SK-N-SH (cell line): ENCODE results near the gene S100A2. TPM values are rescaled to one million over a fixed set of nuclear protein-coding genes. Genes with fewer than 3 reads are reported as not detected.

ENCODE experiments used
- CTCF ChIA-PET: fragments of 300-600, 350-600 bp; formaldehyde crosslinking; extraction: SDS; loops from one replicate; lab custom pipeline; 2021; lab: Yijun Ruan, JAX
- POLR2A ChIA-PET: fragments of 350-600 bp; sonication (Branson Sonifier 250); formaldehyde crosslinking; extraction: SDS; loops from one replicate; lab custom pipeline; 2020; ENCODE audit warnings: antibody characterized with exemption, inconsistent platforms; lab: Yijun Ruan, JAX
- DNase-seq: peaks from one replicate; pipeline ENCODE4 v3.0.0; 2012
- H2AFZ ChIP-seq: fragments of 200-600 bp; sonication (generic); 2 replicates; pipeline ENCODE4 v1.8.1; 2016; ENCODE audit warnings: antibody characterized with exemption, mild to moderate bottlenecking, low read depth
- H3F3A ChIP-seq: fragments of 200-600 bp; sonication (generic); replicated peaks from 2 replicates; pipeline ENCODE3; 2016; ENCODE audit warnings: antibody characterized with exemption, mild to moderate bottlenecking; ENCODE audit not compliant: insufficient read depth
- H3K27ac ChIP-seq, 2 experiments: fragments of 200-500 bp in 1 of 2; fragments of 200-600 bp in 1 of 2; sonication (Bioruptor generic) in 1 of 2; sonication (generic), shearing (Covaris generic) in 1 of 2; 2 replicates each; pipeline versions ENCODE4 v1.5.1 to v1.6.1; 2014 to 2016; ENCODE audit warnings: low read depth in 2 of 2, inconsistent platforms in 1 of 2, low read length in 1 of 2, mild to moderate bottlenecking in 1 of 2, mixed read lengths in 1 of 2
- H3K27me3 ChIP-seq: fragments of 200-600 bp; sonication (generic), shearing (Covaris generic); 2 replicates; pipeline ENCODE4 v1.6.1; 2016; ENCODE audit warnings: mixed run types; ENCODE audit not compliant: insufficient read depth
- H3K36me3 ChIP-seq, 2 experiments: fragments of 200-500 bp in 1 of 2; fragments of 200-600 bp in 1 of 2; sonication (Bioruptor generic) in 1 of 2; sonication (generic) in 1 of 2; replicated peaks in 1 of 2; 2 replicates each; pipeline versions ENCODE3 to v1.5.1; 2014 to 2016; ENCODE audit warnings: low read length in 1 of 2, mild to moderate bottlenecking in 1 of 2; ENCODE audit not compliant: insufficient read depth in 2 of 2, control insufficient read depth in 1 of 2
- H3K4me1 ChIP-seq, 2 experiments: fragments of 200-500 bp in 1 of 2; fragments of 200-600 bp in 1 of 2; sonication (Bioruptor generic) in 1 of 2; sonication (generic), shearing (Covaris generic) in 1 of 2; 2 replicates each; pipeline versions ENCODE4 v1.5.1 to v1.6.1; 2014 to 2016; ENCODE audit warnings: low read depth in 1 of 2, low read length in 1 of 2, mixed run types in 1 of 2; ENCODE audit not compliant: insufficient read depth in 2 of 2, control insufficient read depth in 1 of 2
- H3K4me2 ChIP-seq: fragments of 200-600 bp; sonication (generic), shearing (Covaris generic); 2 replicates; pipeline ENCODE4 v1.6.1; 2017; ENCODE audit warnings: mixed run types
- H3K4me3 ChIP-seq, 2 experiments: fragments of 200-500 bp in 1 of 2; fragments of 200-600 bp in 1 of 2; sonication (Bioruptor generic) in 1 of 2; sonication (generic), shearing (Covaris generic) in 1 of 2; 2 replicates each; pipeline versions ENCODE4 v1.5.1 to v1.8.1; 2014 to 2016; ENCODE audit warnings: low read depth in 2 of 2, inconsistent platforms in 1 of 2, low read length in 1 of 2, mild to moderate bottlenecking in 1 of 2, mixed read lengths in 1 of 2, moderate library complexity in 1 of 2
- H3K79me2 ChIP-seq: fragments of 200-600 bp; sonication (generic); 2 replicates; pipeline ENCODE4 v1.8.1; 2017; ENCODE audit warnings: mild to moderate bottlenecking; ENCODE audit not compliant: insufficient read depth
- H3K9ac ChIP-seq: fragments of 200-600 bp; sonication (generic); 2 replicates; pipeline ENCODE4 v1.6.1; 2017; ENCODE audit warnings: mixed run types
- H3K9me2 ChIP-seq: fragments of 200-600 bp; sonication (generic); 2 replicates; pipeline ENCODE4 v1.6.1; 2017; ENCODE audit warnings: mixed run types
- H3K9me3 ChIP-seq: fragments of 200-600 bp; sonication (generic); 2 replicates; pipeline ENCODE4 v1.6.1; 2017; ENCODE audit warnings: mixed run types, mild to moderate bottlenecking, moderate library complexity
- H4K20me1 ChIP-seq: fragments of 200-600 bp; sonication (generic); 2 replicates; pipeline ENCODE4 v1.6.1; 2017; ENCODE audit warnings: mild to moderate bottlenecking, mixed run types; ENCODE audit not compliant: insufficient read depth
- EP300 ChIP-seq, 2 experiments: IDR thresholded peaks; 2 replicates each; pipeline versions ENCODE4 v1.4.0 to v1.6.1; 2012; ENCODE audit warnings: borderline replicate concordance in 1 of 2, low read depth in 1 of 2, low read length in 1 of 2
- FOXM1 ChIP-seq: IDR thresholded peaks from 2 replicates; pipeline ENCODE4 v1.4.0; 2012; ENCODE audit warnings: low read depth, mild to moderate bottlenecking
- JUND ChIP-seq: IDR thresholded peaks from 2 replicates; pipeline ENCODE4 v1.4.0; 2012
- MEF2A ChIP-seq: IDR thresholded peaks from 2 replicates; pipeline ENCODE4 v1.4.0; 2012; ENCODE audit warnings: low read depth, borderline replicate concordance
- MXI1 ChIP-seq: IDR thresholded peaks from 2 replicates; pipeline ENCODE4 v1.6.1; 2012; ENCODE audit warnings: mild to moderate bottlenecking, low read depth, low read length, improper control_type of control experiment
- NRF1 ChIP-seq: IDR thresholded peaks from 2 replicates; pipeline ENCODE4 v1.6.1; 2012; ENCODE audit warnings: low read depth, mild to moderate bottlenecking, low read length
- POLR2AphosphoS5 ChIP-seq: IDR thresholded peaks from 2 replicates; pipeline ENCODE4 v1.6.1; 2012; ENCODE audit warnings: low read depth, low read length
- RCOR1 ChIP-seq: fragments of 150-350 bp; IDR thresholded peaks from 2 replicates; pipeline ENCODE4 v1.6.1; 2017; ENCODE audit warnings: antibody characterized with exemption, low read length
- RFX5 ChIP-seq: IDR thresholded peaks from 2 replicates; pipeline ENCODE4 v1.6.1; 2012; ENCODE audit warnings: mild to moderate bottlenecking, improper control_type of control experiment, low read length
- RXRA ChIP-seq: IDR thresholded peaks from 2 replicates; pipeline ENCODE4 v1.4.0; 2012; ENCODE audit warnings: low read depth, mild to moderate bottlenecking, borderline replicate concordance
- SIN3A ChIP-seq: IDR thresholded peaks from 2 replicates; pipeline ENCODE4 v1.6.1; 2012; ENCODE audit warnings: low read depth, mild to moderate bottlenecking, low read length, moderate library complexity, borderline replicate concordance
- SMC3 ChIP-seq: IDR thresholded peaks from 2 replicates; pipeline ENCODE4 v1.6.1; 2012; ENCODE audit warnings: low read depth, low read length, improper control_type of control experiment
- TEAD4 ChIP-seq: IDR thresholded peaks from 2 replicates; pipeline ENCODE4 v1.4.0; 2012; ENCODE audit warnings: mild to moderate bottlenecking, borderline replicate concordance; ENCODE audit not compliant: insufficient read depth
- YY1 ChIP-seq: IDR thresholded peaks from 2 replicates; pipeline ENCODE4 v1.4.0; 2012; ENCODE audit warnings: low read depth, mild to moderate bottlenecking
- WGBS: methylation state at CpG from one replicate; pipeline ENCODE4 v1.1.6; 2017; ENCODE audit warnings: low lambda C conversion rate; 5-methylcytosine and 5-hydroxymethylcytosine counted together
- polyA plus RNA-seq, 3 experiments: library from polyadenylated mRNA; depleted of rRNA; stranded (reverse); fragments of >200 nt; gene quantifications; 2 replicates each; pipeline ENCODE4 v1.2.3, GENCODE V29; 2012
- TF ChIP-seq, protein P1 (sequence below): fragments of 150-350 bp; IDR thresholded peaks from 2 replicates; pipeline ENCODE4 v1.6.1; 2017; ENCODE audit warnings: antibody characterized with exemption, low read length, low read depth, borderline replicate concordance
- TF ChIP-seq, protein P2 (sequence below): IDR thresholded peaks from 2 replicates; pipeline ENCODE4 v1.6.1; 2012; ENCODE audit warnings: mild to moderate bottlenecking, low read depth, low read length, moderate library complexity

The S100A2 gene
- polyA plus RNA-seq, 1 of the 3 experiments (the other 2 are of a cell fraction), result 31.4 TPM

DNA sequence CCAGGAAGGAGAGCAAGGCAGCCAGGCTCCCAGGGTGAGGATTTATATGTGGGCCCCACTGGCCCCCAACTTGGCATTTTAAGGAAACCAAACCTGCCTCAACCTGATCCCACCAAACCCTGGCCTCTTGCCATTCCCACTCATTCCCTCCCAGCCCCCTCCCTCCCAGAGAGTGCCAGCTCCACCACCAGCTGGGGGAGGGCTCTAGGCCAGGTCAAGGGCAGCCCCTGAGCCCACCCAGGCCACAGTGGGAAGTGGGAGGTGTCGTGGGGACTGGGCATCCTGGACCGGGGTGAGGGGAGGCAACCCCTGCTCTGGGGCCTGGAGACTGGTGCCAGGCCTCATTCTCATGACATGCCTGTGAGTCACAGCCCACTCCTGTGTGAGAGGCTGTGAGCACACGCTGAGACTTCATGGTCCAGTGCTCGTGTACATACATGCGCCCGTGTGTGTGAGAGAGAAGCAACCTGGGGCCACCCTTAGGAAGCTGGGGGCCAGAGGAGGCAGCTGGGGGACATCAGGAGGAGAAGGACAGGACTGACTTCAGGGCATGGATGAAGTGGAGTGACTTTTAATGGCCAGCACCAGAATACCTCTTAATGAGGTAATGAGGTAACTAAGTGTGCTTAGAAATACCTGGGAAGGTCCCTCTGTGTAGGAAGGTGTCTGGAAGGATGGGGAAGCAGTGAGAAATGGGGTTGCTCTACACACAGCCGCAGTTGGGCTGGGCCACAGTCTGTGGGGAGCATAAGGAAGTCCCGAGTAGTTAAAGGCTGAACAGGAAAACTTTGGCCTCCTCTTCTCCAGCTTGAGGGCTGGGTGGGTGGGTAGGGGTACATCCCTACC is at the start of gene S100A2 (continued):
- TF ChIP-seq FOXM1 (no peak; the same call in 1 of the 2 replicates), TEAD4 (0 out of 2 replicates have a peak, but pooled peaks have one; percentile 27), RFX5 (no peak), POLR2AphosphoS5 (no peak), SIN3A (no peak), SMC3 (no peak), RCOR1 (no peak), YY1 (no peak), MXI1 (no peak), RXRA (peak; percentile 56; the same call in 1 of the 2 replicates), NRF1 (no peak)
- TF ChIP-seq, protein P1, sequence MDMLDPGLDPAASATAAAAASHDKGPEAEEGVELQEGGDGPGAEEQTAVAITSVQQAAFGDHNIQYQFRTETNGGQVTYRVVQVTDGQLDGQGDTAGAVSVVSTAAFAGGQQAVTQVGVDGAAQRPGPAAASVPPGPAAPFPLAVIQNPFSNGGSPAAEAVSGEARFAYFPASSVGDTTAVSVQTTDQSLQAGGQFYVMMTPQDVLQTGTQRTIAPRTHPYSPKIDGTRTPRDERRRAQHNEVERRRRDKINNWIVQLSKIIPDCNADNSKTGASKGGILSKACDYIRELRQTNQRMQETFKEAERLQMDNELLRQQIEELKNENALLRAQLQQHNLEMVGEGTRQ, result no peak
- TF ChIP-seq, all 33 proteins: peak for 9

DNA sequence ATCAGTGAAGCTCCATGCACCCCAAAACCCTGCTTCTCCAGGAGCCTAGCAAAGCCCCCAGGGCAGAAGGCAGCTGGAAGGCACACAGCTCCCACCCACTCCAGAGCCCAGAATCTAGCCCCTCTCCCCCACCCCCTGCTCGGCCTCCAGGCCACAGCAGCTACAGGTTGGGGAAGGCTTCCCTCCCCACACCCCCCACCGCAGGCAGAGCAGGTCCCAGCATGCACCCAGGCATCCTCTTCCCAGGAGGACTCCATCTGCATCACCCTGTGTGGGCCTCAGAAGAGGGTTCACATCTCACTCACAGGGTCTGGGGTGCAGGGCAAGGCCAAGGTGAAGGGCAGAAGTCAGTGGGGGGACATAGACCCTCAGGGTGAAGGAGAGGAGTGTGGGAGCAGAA is 49.8 kb upstream of the S100A2 start:
- no peaks in the 10 kb centered on the region for H3K9me2 ChIP-seq
- 100% methylated on average over 1 of the region's 2 CpGs for WGBS
- no peak overlapping the region for H3K27ac ChIP-seq
- H3K4me3 ChIP-seq, result no peak overlapping the region
- ChIA-PET CTCF (interaction anchor here (1.3 to 8.0 kb wide), 7 partner anchors 12 to 264 kb away, joined by 4 to 100 read pairs (median 18); partner anchors contain the start of genes CHTOP, S100A1 and S100A13), POLR2A (no interaction called here)
- TF ChIP-seq, protein P2, sequence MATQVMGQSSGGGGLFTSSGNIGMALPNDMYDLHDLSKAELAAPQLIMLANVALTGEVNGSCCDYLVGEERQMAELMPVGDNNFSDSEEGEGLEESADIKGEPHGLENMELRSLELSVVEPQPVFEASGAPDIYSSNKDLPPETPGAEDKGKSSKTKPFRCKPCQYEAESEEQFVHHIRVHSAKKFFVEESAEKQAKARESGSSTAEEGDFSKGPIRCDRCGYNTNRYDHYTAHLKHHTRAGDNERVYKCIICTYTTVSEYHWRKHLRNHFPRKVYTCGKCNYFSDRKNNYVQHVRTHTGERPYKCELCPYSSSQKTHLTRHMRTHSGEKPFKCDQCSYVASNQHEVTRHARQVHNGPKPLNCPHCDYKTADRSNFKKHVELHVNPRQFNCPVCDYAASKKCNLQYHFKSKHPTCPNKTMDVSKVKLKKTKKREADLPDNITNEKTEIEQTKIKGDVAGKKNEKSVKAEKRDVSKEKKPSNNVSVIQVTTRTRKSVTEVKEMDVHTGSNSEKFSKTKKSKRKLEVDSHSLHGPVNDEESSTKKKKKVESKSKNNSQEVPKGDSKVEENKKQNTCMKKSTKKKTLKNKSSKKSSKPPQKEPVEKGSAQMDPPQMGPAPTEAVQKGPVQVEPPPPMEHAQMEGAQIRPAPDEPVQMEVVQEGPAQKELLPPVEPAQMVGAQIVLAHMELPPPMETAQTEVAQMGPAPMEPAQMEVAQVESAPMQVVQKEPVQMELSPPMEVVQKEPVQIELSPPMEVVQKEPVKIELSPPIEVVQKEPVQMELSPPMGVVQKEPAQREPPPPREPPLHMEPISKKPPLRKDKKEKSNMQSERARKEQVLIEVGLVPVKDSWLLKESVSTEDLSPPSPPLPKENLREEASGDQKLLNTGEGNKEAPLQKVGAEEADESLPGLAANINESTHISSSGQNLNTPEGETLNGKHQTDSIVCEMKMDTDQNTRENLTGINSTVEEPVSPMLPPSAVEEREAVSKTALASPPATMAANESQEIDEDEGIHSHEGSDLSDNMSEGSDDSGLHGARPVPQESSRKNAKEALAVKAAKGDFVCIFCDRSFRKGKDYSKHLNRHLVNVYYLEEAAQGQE, result no peak
- TF ChIP-seq EP300 (IDR thresholded peaks at IDR 0.05; ENCODE audit: borderline replicate concordance in 1 of 2, low read depth in 1 of 2, low read length in 1 of 2), result no peak
- no peak for TF ChIP-seq MEF2A
- TF ChIP-seq SMC3, result no peak
- TF ChIP-seq FOXM1, result no peak
- TF ChIP-seq JUND, result no peak
- no peak for DNase-seq
- H3F3A ChIP-seq, result peaks cover under 1% of the 10 kb centered on the region
- no peaks in the 10 kb centered on the region for H3K9me3 ChIP-seq
- H3K9ac ChIP-seq, result no peak overlapping the region
- H3K4me1 ChIP-seq, result peaks cover 3 to 6% of the 10 kb centered on the region in 2 experiments; a peak in 2 of 4 replicates
- H3K27me3 ChIP-seq, result no peaks in the 10 kb centered on the region
- H2AFZ ChIP-seq, result no peak overlapping the region
- H3K36me3 ChIP-seq, result no peaks in the 10 kb centered on the region
- H3K79me2 ChIP-seq, result peaks cover 15% of the 10 kb centered on the region; the same call in 1 of the 2 replicates
- H4K20me1 ChIP-seq, result no peaks in the 10 kb centered on the region
- no peak overlapping the region for H3K4me2 ChIP-seq
